Smooth muscle cell of the umbilical artery (primary cell): ENCODE measurements around the gene PABPC4L. TPM values are rescaled to one million over a fixed set of nuclear protein-coding genes. Genes with fewer than 3 reads are reported as not detected.

Source experiments
- total RNA-seq: library from RNA; depleted of rRNA; stranded (reverse); fragments of >200 nt; gene quantifications from 2 replicates; pipeline ENCODE4 v1.2.3, GENCODE V29; 2014

The PABPC4L gene
- 8.6 and 25.2 TPM in 2 replicates for total RNA-seq

DNA sequence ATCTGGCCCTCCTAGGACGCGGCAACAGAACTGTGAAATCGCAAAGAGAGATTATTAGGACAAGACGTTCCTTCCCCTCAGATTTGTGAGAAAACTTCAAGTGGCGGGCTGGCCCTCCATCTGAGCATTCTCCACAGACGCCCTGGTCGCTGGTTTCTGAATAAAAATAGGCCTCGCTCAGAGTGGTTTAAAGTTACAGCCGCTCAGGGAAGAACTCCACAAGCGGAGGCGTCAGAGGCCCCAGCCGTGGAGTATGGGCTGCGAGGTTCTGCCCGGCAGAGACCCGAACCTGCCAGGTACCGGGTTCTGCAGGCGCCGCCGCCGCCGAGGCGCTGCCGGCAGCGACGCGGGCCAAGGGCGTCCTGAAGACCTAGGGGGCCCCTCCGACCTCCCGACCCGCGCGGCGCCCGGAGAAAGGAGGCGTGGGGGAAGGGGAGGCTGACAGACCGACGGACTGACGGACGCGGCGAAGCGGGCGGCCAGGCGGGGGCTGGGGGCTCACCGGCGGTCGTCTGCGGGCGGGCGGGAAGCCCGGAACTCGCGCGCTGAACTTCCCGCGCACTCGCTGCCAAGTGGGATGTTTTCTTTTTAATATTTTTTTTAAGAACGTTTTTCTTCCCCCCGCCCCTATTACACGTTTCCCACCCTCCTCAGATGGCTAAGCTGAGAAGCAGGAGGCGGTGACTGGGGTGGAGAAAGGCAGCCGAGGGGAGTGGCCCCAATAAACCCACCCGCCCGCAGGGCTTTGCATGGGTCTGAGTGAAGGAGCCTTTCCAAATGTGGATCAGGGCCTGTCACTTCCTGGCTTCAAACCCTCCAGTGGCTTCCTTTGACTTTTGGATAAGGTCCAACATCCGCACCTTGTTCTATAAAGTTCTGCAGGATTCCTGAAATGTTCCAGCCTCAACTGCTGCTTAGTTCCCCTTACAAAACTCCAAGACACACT lies at the start of gene PABPC4L:
Gene PABPC4L, minus strand, starts transcription at position 574 of the 946 bp plus-strand sequence. CDS start 770 bp downstream, outside the sequence.

